Measurements from ENCODE around the gene ZDHHC14.

ZDHHC14 gene

DNA sequence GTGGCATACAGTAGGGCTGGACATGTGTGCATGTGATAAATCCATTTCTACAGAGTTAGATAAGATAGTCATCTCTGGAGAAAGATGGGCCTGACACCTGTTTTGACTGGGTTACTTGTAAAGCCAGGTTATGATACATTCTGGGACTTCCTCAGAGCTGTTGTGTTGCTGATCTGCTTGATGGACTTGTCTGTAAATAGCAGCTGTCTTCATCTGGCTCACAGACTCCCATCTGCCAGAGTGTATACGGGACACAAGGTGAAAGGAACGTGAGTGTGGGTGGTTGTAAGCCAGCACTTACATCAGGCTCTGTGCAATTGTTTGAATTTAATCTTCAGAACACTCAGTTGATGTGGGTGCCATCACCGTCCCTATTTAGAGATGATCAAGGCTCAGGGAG, 49.8 kb downstream of the ZDHHC14 start:
- no peak for DNase-seq (ENCODE audit: low read depth, low spot score)
- TF ChIP-seq, protein P1, sequence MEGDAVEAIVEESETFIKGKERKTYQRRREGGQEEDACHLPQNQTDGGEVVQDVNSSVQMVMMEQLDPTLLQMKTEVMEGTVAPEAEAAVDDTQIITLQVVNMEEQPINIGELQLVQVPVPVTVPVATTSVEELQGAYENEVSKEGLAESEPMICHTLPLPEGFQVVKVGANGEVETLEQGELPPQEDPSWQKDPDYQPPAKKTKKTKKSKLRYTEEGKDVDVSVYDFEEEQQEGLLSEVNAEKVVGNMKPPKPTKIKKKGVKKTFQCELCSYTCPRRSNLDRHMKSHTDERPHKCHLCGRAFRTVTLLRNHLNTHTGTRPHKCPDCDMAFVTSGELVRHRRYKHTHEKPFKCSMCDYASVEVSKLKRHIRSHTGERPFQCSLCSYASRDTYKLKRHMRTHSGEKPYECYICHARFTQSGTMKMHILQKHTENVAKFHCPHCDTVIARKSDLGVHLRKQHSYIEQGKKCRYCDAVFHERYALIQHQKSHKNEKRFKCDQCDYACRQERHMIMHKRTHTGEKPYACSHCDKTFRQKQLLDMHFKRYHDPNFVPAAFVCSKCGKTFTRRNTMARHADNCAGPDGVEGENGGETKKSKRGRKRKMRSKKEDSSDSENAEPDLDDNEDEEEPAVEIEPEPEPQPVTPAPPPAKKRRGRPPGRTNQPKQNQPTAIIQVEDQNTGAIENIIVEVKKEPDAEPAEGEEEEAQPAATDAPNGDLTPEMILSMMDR (IDR thresholded peaks at IDR 0.05; ENCODE audit: low read depth, low read length), result no peak
- in situ Hi-C loops (cut with HindIII; ENCODE audit: low sequenced_read_pairs), result no loop called here
- no peak overlapping the region for H3K4me3 ChIP-seq (ENCODE audit: low read depth, low read length)

DNA sequence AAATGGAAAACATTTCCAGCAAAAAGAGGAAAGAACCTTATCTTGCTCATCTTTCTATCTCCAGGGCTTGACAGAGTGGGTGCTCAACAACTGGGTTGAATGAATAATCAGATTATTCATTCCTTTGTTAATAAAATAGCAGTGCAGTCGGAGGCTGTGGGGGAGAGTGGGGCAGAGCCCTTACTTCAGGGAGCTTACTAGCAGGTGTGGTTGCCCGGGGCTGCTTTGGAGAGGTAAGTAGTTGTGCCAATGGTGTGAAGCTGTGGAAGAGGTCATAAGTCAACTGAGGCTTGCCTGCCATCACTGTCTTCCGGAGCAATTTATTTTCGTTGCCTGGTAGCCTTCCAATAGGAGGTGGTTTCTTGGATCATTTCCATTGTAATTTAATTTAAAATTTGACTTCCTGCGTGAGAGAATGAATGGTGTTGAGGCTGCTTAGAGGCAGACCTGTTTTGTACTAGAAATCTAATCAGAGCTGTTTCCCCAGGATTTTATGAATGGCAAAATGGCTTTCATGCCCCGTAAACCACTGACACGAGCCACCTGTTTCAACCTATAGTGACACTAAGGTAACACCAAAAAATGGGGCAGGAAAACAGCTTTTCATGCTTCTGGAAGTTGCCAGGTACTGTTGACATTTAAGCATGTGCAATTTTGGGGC, 51.4 kb downstream of the ZDHHC14 start:
- TF ChIP-seq, protein P1 (IDR thresholded peaks at IDR 0.05; ENCODE audit: low read depth, low read length), result no peak
- DNase-seq (ENCODE audit: low read depth, low spot score), result no peak
- H3K4me3 ChIP-seq (ENCODE audit: low read depth, low read length), result no peak overlapping the region
- in situ Hi-C loops (cut with HindIII; ENCODE audit: low sequenced_read_pairs), result no loop called here

DNA sequence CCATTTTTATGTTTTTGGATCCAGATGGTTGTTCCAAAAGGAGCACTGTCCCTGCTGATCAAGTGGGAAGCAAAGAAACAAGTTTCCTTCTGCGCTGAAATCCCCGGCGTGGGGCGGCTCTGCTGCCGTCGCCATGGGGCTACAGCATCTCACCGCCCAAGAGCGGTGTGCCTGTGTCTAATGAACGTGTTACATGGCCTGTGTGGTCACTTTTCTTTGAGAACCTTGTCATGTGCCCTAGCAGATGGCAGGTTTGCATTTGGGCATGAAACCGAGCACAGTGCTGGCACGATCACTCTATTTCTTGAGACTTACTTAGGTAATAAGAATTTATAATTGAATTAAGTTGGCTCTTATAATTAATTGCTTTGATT, 51.9 kb downstream of the ZDHHC14 start:
- H3K4me3 ChIP-seq (ENCODE audit: low read depth, low read length), result no peak overlapping the region
- in situ Hi-C loops (cut with HindIII; ENCODE audit: low sequenced_read_pairs), result no loop called here
- TF ChIP-seq, protein P1 (IDR thresholded peaks at IDR 0.05; ENCODE audit: low read depth, low read length), result no peak
- DNase-seq (ENCODE audit: low read depth, low spot score), result no peak

DNA sequence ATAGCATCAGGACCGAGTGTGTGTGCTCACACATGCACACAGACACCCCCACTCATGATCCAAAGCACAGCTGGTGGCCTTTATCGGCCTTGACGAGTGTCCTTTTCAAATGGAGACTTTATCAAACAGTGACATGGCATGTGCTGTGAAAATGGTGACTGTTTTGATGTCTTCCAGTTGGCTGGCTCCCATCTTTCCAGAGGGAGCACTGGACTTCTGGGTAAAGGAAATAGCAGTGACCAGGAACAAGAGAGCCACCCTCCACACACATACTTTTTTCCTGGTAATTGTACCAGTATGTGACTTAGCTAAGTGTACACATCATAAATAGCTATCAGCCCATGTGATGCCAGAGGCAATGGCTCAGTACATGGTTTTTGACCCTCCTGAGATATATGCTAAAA, 52.7 kb downstream of the ZDHHC14 start:
- H3K4me3 ChIP-seq (ENCODE audit: low read depth, low read length), result no peak overlapping the region
- DNase-seq (ENCODE audit: low read depth, low spot score), result no peak
- TF ChIP-seq, protein P1 (IDR thresholded peaks at IDR 0.05; ENCODE audit: low read depth, low read length), result no peak
- in situ Hi-C loops (cut with HindIII; ENCODE audit: low sequenced_read_pairs), result no loop called here

DNA sequence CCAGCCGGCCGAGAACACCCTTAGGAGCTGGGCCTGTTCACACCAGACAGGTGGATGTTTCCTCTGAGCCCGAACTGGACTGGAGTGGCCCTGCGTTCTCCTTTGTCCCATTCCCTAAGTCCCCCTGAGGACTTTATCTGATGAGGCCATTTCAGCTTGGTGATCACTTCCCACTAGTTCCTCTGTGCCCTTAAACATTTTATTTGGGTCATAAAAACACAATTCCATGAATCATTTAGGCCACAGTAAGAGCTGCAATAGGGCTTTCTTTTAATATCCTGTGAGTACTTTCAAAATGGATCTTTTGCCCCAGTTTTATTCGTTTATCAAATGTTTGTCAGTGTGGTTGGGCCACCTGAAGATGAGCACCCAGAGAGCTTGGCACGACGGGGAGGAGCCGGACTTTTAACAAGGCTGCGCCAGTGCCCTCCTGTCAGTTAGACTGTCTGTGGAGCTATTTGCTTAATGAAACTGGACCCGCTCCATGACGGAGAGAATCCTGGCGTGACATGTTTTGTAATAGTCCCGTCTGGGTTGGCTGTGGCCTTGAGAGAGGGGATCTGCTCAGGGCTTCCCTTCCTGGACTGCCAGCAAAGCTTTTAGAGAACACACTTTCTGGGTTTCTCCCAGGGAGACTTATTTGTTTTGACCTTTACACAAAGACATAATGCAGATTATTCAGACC, 53.5 kb downstream of the ZDHHC14 start:
- H3K4me3 ChIP-seq (ENCODE audit: low read depth, low read length), result no peak overlapping the region
- in situ Hi-C loops (cut with HindIII; ENCODE audit: low sequenced_read_pairs), result no loop called here
- TF ChIP-seq, protein P1 (IDR thresholded peaks at IDR 0.05; ENCODE audit: low read depth, low read length), result no peak
- no peak for DNase-seq (ENCODE audit: low read depth, low spot score)

DNA sequence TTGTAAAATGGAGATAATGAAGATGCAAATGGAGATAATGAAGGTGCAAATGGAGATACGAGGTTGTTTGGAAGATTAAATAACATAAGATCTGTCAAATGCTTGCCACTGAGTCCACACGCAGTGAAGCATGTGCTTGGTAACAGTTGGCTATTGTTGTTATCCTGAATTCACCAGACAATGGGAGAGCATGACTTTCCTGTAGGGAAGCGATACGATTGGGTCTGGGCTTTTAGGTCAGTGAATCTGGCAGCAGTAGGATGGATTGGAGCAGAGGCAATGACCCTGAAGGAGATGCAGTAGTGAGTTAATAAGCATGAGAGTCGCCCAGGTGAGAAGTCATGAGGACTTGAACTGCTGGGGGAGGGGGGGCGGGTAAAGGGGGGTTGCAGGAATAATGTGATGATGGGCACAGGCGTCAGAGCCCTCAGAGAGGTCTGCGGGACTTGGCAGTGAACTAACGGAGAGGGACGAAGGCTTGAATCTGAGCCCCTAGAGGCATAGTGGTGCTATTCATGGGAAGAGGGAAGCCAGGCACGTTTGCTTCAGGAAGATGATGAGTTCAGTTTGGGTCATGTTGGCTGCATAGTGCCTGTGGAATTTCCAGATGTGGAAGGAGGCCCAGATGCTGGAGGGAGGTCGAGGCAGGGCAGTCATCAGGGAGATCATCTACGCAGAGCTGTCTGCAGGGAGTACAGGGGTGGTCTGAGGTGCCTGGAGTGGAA, 55.4 kb downstream of the ZDHHC14 start:
- in situ Hi-C loops (cut with HindIII; ENCODE audit: low sequenced_read_pairs), result no loop called here
- TF ChIP-seq, protein P1 (IDR thresholded peaks at IDR 0.05; ENCODE audit: low read depth, low read length), result no peak
- no peak overlapping the region for H3K4me3 ChIP-seq (ENCODE audit: low read depth, low read length)
- DNase-seq (ENCODE audit: low read depth, low spot score), result no peak

Measured in astrocyte of the spinal cord (primary cell).